Activated naive CD4-positive, alpha-beta T cell treated with anti-CD3 and anti-CD28 coated beads, Interleukin-2, amount 50 U/mL, for 24 hours (primary cell): ENCODE measurements around the gene TTC24.
"Not testable (repeated sequence)": the region's sequence is repeated elsewhere in the genome, so short reads cannot be mapped to it uniquely, and the experiment has no call there.

Experiments
- H3K27ac Mint-ChIP-seq: one replicate; pipeline ENCODE4 v1.8.0; 2021; ENCODE audit warnings: mild to moderate bottlenecking, mixed read lengths
- H3K27me3 Mint-ChIP-seq: one replicate; pipeline ENCODE4 v1.8.0; 2021; ENCODE audit warnings: mixed read lengths
- H3K36me3 Mint-ChIP-seq: one replicate; pipeline ENCODE4 v1.8.0; 2021; ENCODE audit warnings: mixed read lengths
- H3K4me1 Mint-ChIP-seq: one replicate; pipeline ENCODE4 v1.8.0; 2021; ENCODE audit warnings: mixed read lengths
- H3K4me3 Mint-ChIP-seq: one replicate; pipeline ENCODE4 v1.8.0; 2021; ENCODE audit warnings: mild to moderate bottlenecking, mixed read lengths
- H3K9me3 Mint-ChIP-seq: one replicate; pipeline ENCODE4 v1.8.0; 2021; ENCODE audit warnings: mixed read lengths

TTC24 gene

DNA sequence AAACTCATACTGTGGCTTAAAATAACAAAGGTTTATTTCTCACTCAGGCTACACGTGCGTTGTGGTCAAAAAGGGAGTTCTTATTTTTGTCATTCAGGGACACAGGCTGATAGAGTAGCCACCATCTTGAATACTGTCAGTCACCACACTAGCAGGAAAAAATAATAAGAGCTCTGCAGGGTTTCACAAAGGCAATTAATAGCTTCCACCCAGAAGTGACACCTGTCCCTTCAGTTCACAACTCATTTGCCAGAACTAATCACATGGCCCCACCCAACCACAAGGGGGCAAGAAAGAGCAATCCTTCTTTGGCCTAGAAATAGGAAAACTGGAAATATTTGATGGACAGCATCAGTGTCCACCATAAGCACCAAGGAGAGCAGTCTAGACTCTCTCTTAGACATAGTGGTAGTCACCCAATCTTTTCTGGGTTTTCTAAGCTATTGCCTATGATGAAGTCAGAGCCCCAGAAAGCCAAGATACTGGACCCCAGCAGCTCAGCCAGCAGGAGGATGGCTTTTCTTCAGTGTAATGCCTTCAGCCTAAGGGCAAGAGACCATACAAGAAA is 47.9 kb downstream of the TTC24 start:
- Mint-ChIP-seq H3K4me3 (no peak overlapping the region), H3K9me3 (no peaks in the 10 kb centered on the region), H3K27ac (no peak overlapping the region), H3K4me1 (peaks cover 7% of the 10 kb centered on the region), H3K27me3 (peaks cover 28% of the 10 kb centered on the region), H3K36me3 (no peaks in the 10 kb centered on the region)

DNA sequence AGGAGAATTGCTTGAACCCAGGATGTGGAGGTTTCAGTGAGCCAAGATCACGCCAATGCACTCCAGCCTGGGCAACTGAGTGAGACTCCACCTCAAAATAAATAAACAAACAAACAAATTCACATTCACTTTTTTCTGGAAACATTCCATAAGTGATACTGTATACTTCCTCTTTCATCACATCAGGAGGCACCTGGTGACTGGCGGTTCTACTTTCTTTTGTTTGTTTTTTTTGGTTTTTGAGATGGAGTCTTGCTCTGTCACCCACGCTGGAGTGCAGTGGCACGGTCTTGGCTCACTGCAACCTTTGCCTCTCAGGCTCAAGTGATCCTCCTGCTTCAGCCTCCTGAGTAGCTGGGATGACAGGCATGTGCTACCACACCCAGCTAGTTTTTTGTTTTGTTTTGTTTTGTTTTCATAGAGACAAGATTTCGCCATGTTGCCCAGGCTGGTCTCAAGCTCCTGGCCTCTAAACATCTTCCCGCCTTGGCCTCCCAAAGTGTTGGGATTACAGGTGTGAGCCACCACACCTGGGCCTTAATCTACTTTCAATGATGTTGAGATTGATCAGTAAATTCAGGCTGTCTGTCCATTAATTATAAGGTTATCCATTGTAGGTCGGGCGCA is 50.4 kb downstream of the TTC24 start:
- H3K4me3 Mint-ChIP-seq, result no peak overlapping the region
- H3K4me1 Mint-ChIP-seq, result peaks cover 7% of the 10 kb centered on the region
- no peaks in the 10 kb centered on the region for H3K36me3 Mint-ChIP-seq
- H3K27me3 Mint-ChIP-seq, result peaks cover 35% of the 10 kb centered on the region
- no peak overlapping the region for H3K27ac Mint-ChIP-seq
- no peaks in the 10 kb centered on the region for H3K9me3 Mint-ChIP-seq

DNA sequence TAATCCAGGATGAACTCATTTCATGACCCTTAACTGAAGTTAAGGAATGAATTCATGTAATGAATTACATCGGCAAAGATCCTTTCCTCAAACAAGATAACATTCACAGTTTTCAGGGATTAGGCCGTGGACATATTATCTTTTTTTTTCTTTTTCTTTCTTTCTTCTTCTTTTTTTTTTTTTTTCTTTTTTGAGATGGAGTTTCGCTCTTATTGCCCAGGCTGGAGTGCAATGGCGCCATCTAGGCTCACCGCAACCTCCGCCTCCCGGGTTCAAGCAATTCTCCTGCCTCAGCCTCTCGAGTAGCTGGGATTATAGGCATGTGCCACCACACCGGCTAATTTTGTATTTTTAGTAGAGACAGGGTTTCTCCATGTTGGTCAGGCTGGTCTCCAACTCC is 51.6 kb downstream of the TTC24 start:
- H3K36me3 Mint-ChIP-seq, H3K4me3 Mint-ChIP-seq, H3K4me1 Mint-ChIP-seq, H3K9me3 Mint-ChIP-seq, H3K27ac Mint-ChIP-seq: not testable (repeated sequence)
- H3K27me3 Mint-ChIP-seq, result peaks cover 35% of the 10 kb centered on the region

DNA sequence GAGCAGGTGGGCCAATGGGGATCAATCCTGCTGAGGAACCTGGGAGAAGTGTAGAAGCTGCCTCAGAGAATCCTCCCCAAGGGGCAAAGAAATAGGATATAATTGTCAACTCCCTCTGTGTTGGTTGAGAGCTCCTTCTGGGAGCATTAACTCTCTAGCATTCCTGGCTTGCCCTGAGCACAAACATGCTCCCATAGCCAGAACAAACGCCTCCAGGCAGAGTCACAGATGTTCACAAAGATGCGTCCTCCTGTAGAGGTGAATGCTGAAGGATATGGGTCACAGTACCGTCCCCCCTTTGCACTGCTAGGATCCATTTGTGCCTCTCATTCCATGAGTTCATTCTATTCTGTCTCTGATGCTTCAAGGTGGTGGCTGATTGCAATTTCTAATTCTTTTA is 52.8 kb downstream of the TTC24 start:
- Mint-ChIP-seq H3K36me3 (peaks cover 2% of the 10 kb centered on the region), H3K9me3 (no peaks in the 10 kb centered on the region), H3K4me3 (no peak overlapping the region), H3K27me3 (peaks cover 37% of the 10 kb centered on the region), H3K4me1 (no peaks in the 10 kb centered on the region), H3K27ac (no peak overlapping the region)
